H1 (cell line): ENCODE results near the gene PRRC2A. TPM values are rescaled to one million over a fixed set of nuclear protein-coding genes. Genes with fewer than 3 reads are reported as not detected.

Experiments used
- CTBP2 ChIP-seq: IDR thresholded peaks from 2 replicates; pipeline ENCODE4 v1.7.0; 2011; ENCODE audit warnings: borderline replicate concordance, mild to moderate bottlenecking, moderate library complexity, mixed read lengths, low read length; ENCODE audit not compliant: insufficient read depth, insufficient read length
- SP2 ChIP-seq: IDR thresholded peaks from 2 replicates; pipeline ENCODE4 v1.6.1; 2012; ENCODE audit warnings: mild to moderate bottlenecking, low read length, inconsistent platforms
- TAF7 ChIP-seq: optimal IDR thresholded peaks from 2 replicates; pipeline ENCODE3; 2011; ENCODE audit warnings: low read depth, mild to moderate bottlenecking, inconsistent platforms, low read length, moderate library complexity, borderline replicate concordance
- ZNF274 ChIP-seq: IDR thresholded peaks from 2 replicates; pipeline ENCODE4 v1.7.0; 2012; ENCODE audit warnings: low read length, borderline replicate concordance; ENCODE audit errors: extremely low read depth
- polyA plus RNA-seq, 7 experiments: library from polyadenylated mRNA; depleted of rRNA in 3 of 7; stranded (reverse) in 5 of 7; unstranded in 2 of 7; fragments of >200 nt in 5 of 7; fragments of 200-250 nt in 2 of 7; gene quantifications; 1 replicate in 5 of 7; 2 replicates in 1 of 7; 4 replicates in 1 of 7; pipeline versions ENCODE4 v1.2.1 to v1.2.3, GENCODE V29; 2011 to 2013; ENCODE audit warnings: missing spikeins in 2 of 7, mixed read lengths in 2 of 7
- total RNA-seq: library from RNA; stranded (reverse); fragmentation: NEBNext Ultra II Directional; extraction: Animal tissue kit (Norgen Biotek cat#: 25700); gene quantifications from 2 replicates; pipeline ENCODE4 v1.2.1, GENCODE V29; 2021
- TF ChIP-seq, protein P1 (sequence below): IDR thresholded peaks from 2 replicates; pipeline ENCODE4 v1.6.1; 2012; ENCODE audit warnings: low read length, inconsistent platforms

Gene PRRC2A
- total and polyA plus RNA-seq, 2 of the 8 experiments (the other 6 are each of a cell fraction or from before 2014, with no cell fraction given): 118 to 300 TPM

DNA sequence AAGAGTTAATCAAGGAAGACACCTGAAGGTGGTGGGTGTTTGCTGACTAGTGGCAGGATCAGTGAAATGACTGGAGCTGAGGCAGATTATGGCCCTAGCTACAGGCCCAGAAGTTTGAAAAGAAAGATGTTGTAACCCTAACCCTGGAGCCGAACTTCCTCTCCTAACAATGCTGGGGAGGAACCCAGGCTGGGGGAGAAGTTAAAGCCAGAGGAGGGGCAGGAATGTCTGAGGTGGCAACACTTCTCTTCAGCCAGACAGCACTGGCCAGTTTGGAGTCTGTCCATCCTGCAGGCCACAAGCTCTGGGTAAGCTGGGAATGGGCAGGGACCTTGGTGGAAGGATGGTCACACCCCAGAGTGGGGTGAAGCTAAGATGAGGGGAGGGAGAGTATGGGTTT, 34.5 kb upstream of the PRRC2A start, which contains the start of gene LST1 (continued):
- no peak for TF ChIP-seq CTBP2
- TF ChIP-seq, protein P1, sequence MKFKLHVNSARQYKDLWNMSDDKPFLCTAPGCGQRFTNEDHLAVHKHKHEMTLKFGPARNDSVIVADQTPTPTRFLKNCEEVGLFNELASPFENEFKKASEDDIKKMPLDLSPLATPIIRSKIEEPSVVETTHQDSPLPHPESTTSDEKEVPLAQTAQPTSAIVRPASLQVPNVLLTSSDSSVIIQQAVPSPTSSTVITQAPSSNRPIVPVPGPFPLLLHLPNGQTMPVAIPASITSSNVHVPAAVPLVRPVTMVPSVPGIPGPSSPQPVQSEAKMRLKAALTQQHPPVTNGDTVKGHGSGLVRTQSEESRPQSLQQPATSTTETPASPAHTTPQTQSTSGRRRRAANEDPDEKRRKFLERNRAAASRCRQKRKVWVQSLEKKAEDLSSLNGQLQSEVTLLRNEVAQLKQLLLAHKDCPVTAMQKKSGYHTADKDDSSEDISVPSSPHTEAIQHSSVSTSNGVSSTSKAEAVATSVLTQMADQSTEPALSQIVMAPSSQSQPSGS: no peak
- TF ChIP-seq SP2: no peak
- no peak for TF ChIP-seq TAF7
- no peak for TF ChIP-seq ZNF274
